HEK293 (cell line): Measurements from ENCODE around the gene IKZF1.

Experiments used
- CTCF ChIA-PET: fragments of 350-600 bp; formaldehyde crosslinking; extraction: SDS; loops from one replicate; lab custom pipeline; 2021; ENCODE audit warnings: antibody characterized with exemption; lab: Yijun Ruan, JAX
- POLR2A ChIA-PET: fragments of 300-600 bp; formaldehyde crosslinking; extraction: SDS; loops from one replicate; lab custom pipeline; 2020; ENCODE audit warnings: antibody characterized with exemption, inconsistent platforms; lab: Yijun Ruan, JAX
- H3K27ac ChIP-seq: fragments of 200-500 bp; sonication (Bioruptor generic); 2 replicates; pipeline ENCODE4 v1.5.1; 2014; ENCODE audit warnings: low read depth, low read length, control low read depth, inconsistent platforms; ENCODE audit errors: extremely low read depth
- H3K36me3 ChIP-seq, 2 experiments: fragments of 200-500 bp in 1 of 2; sonication (Bioruptor generic) in 1 of 2; 1 replicate in 1 of 2; 2 replicates in 1 of 2; pipeline ENCODE4 v1.5.1; 2014 to 2017; ENCODE audit warnings: inconsistent platforms in 2 of 2, low read length in 2 of 2; ENCODE audit not compliant: control insufficient read depth in 2 of 2, insufficient read depth in 1 of 2
- H3K4me1 ChIP-seq: fragments of 200-500 bp; sonication (Bioruptor generic); 2 replicates; pipeline ENCODE4 v1.5.1; 2014; ENCODE audit warnings: mild to moderate bottlenecking, low read length, inconsistent platforms; ENCODE audit not compliant: control insufficient read depth, insufficient read depth
- H3K4me3 ChIP-seq: 2 replicates; pipeline ENCODE4 v1.5.1; 2011; ENCODE audit warnings: low read depth, mild to moderate bottlenecking, control low read depth, low read length, moderate library complexity
- H3K9me3 ChIP-seq: fragments of 200-500 bp; sonication (Bioruptor generic); 2 replicates; pipeline ENCODE4 v1.5.1; 2014; ENCODE audit warnings: low read depth, low read length, inconsistent platforms; ENCODE audit not compliant: control insufficient read depth, insufficient read depth
- BCL11B ChIP-seq: fragments of 450-650 bp; formaldehyde crosslinking; IDR thresholded peaks from 2 replicates; pipeline ENCODE4 v1.5.1; 2016; ENCODE audit warnings: low read depth, missing biosample characterization, missing genetic modification characterization
- KLF16 ChIP-seq: fragments of 450-650 bp; formaldehyde crosslinking; IDR thresholded peaks from 2 replicates; pipeline ENCODE4 v1.5.1; 2017; ENCODE audit warnings: missing biosample characterization, missing genetic modification characterization
- PRDM2 ChIP-seq: fragments of 450-650 bp; formaldehyde crosslinking; IDR thresholded peaks from 2 replicates; pipeline ENCODE4 v1.5.1; 2016; ENCODE audit warnings: missing biosample characterization, missing genetic modification characterization, borderline replicate concordance
- YY2 ChIP-seq: fragments of 450-650 bp; formaldehyde crosslinking; IDR thresholded peaks from 2 replicates; pipeline ENCODE4 v1.5.1; 2016; ENCODE audit warnings: missing biosample characterization, missing genetic modification characterization
- ZBTB6 ChIP-seq: fragments of 450-650 bp; formaldehyde crosslinking; IDR thresholded peaks from 2 replicates; pipeline ENCODE4 v1.5.1; 2017; ENCODE audit warnings: missing biosample characterization, missing genetic modification characterization
- ZBTB7A ChIP-seq: fragments of 450-650 bp; formaldehyde crosslinking; IDR thresholded peaks from 2 replicates; pipeline ENCODE4 v1.5.1; 2016; ENCODE audit warnings: low read depth, missing biosample characterization, missing genetic modification characterization
- ZNF174 ChIP-seq: fragments of 450-650 bp; formaldehyde crosslinking; IDR thresholded peaks from 2 replicates; pipeline ENCODE4 v1.5.0; 2017; ENCODE audit warnings: missing biosample characterization, mild to moderate bottlenecking, missing genetic modification characterization
- ZNF529 ChIP-seq: fragments of 450-650 bp; formaldehyde crosslinking; IDR thresholded peaks from 2 replicates; pipeline ENCODE4 v1.5.1; 2017; ENCODE audit warnings: missing genetic modification characterization, missing biosample characterization; ENCODE audit not compliant: insufficient replicate concordance
- ZNF639 ChIP-seq: fragments of 450-650 bp; formaldehyde crosslinking; IDR thresholded peaks from 2 replicates; pipeline ENCODE4 v1.5.1; 2016; ENCODE audit warnings: missing biosample characterization, missing genetic modification characterization
- ZNF677 ChIP-seq: fragments of 450-650 bp; IDR thresholded peaks from 2 replicates; pipeline ENCODE4 v1.5.0; 2018; ENCODE audit warnings: missing biosample characterization, mild to moderate bottlenecking, missing genetic modification characterization, moderate library complexity
- ZNF707 ChIP-seq: fragments of 450-650 bp; formaldehyde crosslinking; IDR thresholded peaks from 2 replicates; pipeline ENCODE4 v1.5.1; 2016; ENCODE audit warnings: missing biosample characterization, missing genetic modification characterization
- ZNF830 ChIP-seq: fragments of 450-650 bp; IDR thresholded peaks from 2 replicates; pipeline ENCODE4 v1.5.0; 2018; ENCODE audit warnings: missing biosample characterization, missing genetic modification characterization, low read depth, mild to moderate bottlenecking, moderate library complexity
- TF ChIP-seq, protein P1 (sequence below): fragments of 450-650 bp; IDR thresholded peaks from 2 replicates; pipeline ENCODE4 v1.5.1; 2018; ENCODE audit warnings: missing biosample characterization, mild to moderate bottlenecking, missing genetic modification characterization
- TF ChIP-seq, protein P2 (sequence below): IDR thresholded peaks from 2 replicates; pipeline ENCODE4 v1.6.1; 2011; ENCODE audit warnings: mild to moderate bottlenecking, low read depth, low read length, borderline replicate concordance
- TF ChIP-seq, protein P3 (sequence below): fragments of 450-650 bp; formaldehyde crosslinking; IDR thresholded peaks from 2 replicates; pipeline ENCODE4 v1.5.1; 2017; ENCODE audit warnings: missing biosample characterization, mild to moderate bottlenecking, missing genetic modification characterization, moderate library complexity

The IKZF1 gene

DNA sequence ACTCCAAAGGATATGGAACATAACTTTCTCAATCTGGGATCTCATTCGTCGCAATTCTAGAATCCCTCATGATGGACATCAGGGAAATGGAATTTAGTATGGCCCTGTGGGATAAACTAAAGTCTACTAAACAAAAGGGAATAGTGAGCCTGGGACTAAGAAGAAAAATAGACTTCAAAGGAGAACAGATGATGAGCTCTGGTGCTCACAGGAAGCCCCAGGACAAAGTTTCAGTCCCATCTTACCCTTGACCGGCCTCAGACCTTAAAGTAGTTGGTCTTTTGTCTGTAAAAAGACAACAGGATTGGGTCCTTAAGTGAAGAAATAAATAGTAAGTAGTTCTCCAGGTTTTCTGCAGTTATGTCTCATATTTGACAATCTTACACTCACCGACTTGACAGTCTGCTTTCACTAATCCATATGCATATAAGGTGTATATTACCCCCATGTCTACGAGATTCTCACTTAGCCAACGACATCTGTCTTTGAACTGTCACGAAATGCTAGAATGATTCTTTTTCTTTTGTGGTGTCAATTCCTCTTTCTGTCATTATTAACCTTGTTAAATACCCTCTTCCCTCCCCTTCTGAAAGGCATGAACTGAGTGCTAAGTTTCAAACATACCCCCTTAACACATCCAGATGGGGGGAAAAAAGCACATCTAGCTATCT, 10.9 kb upstream of the IKZF1 start:
- Histone ChIP-seq H3K36me3 (no peaks in the 10 kb centered on the region), H3K9me3 (no peaks in the 10 kb centered on the region), H3K27ac (no peak overlapping the region), H3K4me3 (no peak overlapping the region), H3K4me1 (no peaks in the 10 kb centered on the region)
- TF ChIP-seq KLF16 (tag by site-specific recombination) (no peak), ZNF529 (tag by site-specific recombination) (no peak), ZBTB6 (tag by site-specific recombination) (no peak), ZNF830 (tag by site-specific recombination) (no peak)
- TF ChIP-seq, protein P1, sequence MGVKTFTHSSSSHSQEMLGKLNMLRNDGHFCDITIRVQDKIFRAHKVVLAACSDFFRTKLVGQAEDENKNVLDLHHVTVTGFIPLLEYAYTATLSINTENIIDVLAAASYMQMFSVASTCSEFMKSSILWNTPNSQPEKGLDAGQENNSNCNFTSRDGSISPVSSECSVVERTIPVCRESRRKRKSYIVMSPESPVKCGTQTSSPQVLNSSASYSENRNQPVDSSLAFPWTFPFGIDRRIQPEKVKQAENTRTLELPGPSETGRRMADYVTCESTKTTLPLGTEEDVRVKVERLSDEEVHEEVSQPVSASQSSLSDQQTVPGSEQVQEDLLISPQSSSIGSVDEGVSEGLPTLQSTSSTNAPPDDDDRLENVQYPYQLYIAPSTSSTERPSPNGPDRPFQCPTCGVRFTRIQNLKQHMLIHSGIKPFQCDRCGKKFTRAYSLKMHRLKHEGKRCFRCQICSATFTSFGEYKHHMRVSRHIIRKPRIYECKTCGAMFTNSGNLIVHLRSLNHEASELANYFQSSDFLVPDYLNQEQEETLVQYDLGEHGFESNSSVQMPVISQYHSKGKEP (tag by site-specific recombination): no peak
- ChIA-PET POLR2A (no interaction called here), CTCF (interaction anchor here (1.0 kb wide), 1 partner anchor 124 kb away, joined by 3 read pairs; no protein-coding TSS in a partner anchor)

DNA sequence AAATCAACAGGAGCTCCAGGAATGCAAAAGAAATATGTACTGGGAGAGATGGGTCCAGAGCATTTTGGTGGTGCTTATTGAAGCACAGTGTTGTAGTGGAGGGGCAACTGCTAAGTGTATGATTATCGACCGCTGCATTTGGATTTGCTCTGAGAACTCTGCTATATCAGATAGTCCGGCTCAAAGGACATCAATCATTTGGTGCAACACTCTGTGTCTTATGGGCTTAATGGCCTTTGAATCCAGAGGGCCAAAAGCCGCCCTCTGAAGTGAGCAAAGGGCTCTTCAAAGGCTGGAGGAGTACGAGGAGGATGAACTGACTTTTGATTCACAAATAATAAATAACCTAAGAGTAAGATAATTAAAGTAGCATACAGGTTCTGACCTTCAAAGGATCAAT, 9.4 kb upstream of the IKZF1 start:
- POLR2A ChIA-PET: no interaction called here
- H3K4me1 ChIP-seq: no peaks in the 10 kb centered on the region
- no peaks in the 10 kb centered on the region for H3K9me3 ChIP-seq
- CTCF ChIA-PET: interaction anchor here (0.6 kb wide), 1 partner anchor 998 kb away, joined by 3 read pairs; no protein-coding TSS in a partner anchor
- H3K4me3 ChIP-seq: no peak overlapping the region
- H3K36me3 ChIP-seq: no peaks in the 10 kb centered on the region
- H3K27ac ChIP-seq: no peak overlapping the region
- TF ChIP-seq ZBTB7A (tag by site-specific recombination): no peak
- TF ChIP-seq, protein P2, sequence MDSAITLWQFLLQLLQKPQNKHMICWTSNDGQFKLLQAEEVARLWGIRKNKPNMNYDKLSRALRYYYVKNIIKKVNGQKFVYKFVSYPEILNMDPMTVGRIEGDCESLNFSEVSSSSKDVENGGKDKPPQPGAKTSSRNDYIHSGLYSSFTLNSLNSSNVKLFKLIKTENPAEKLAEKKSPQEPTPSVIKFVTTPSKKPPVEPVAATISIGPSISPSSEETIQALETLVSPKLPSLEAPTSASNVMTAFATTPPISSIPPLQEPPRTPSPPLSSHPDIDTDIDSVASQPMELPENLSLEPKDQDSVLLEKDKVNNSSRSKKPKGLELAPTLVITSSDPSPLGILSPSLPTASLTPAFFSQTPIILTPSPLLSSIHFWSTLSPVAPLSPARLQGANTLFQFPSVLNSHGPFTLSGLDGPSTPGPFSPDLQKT: no peak
- TF ChIP-seq ZNF639 (tag by site-specific recombination): no peak
- TF ChIP-seq ZNF174 (tag by site-specific recombination): no peak
- TF ChIP-seq YY2: no peak
- TF ChIP-seq, protein P1 (tag by site-specific recombination): no peak
- no peak for TF ChIP-seq BCL11B
- TF ChIP-seq, protein P3, sequence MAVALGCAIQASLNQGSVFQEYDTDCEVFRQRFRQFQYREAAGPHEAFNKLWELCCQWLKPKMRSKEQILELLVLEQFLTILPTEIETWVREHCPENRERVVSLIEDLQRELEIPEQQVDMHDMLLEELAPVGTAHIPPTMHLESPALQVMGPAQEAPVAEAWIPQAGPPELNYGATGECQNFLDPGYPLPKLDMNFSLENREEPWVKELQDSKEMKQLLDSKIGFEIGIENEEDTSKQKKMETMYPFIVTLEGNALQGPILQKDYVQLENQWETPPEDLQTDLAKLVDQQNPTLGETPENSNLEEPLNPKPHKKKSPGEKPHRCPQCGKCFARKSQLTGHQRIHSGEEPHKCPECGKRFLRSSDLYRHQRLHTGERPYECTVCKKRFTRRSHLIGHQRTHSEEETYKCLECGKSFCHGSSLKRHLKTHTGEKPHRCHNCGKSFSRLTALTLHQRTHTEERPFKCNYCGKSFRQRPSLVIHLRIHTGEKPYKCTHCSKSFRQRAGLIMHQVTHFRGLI (tag by site-specific recombination): no peak
- TF ChIP-seq ZNF707: no peak
- no peak for TF ChIP-seq PRDM2 (tag by site-specific recombination)
- TF ChIP-seq KLF16 (tag by site-specific recombination): no peak
- no peak for TF ChIP-seq ZNF677 (tag by site-specific recombination)
